Erythroblast (primary cell): ENCODE data around the gene ENOX1.

Source experiments
- GATA1 ChIP-seq: IDR thresholded peaks from 2 replicates; pipeline ENCODE4 v1.6.1; 2011; ENCODE audit warnings: low read depth, mild to moderate bottlenecking, control low read depth, low read length, moderate library complexity
- POLR2A ChIP-seq: IDR thresholded peaks from 2 replicates; pipeline ENCODE4 v1.6.1; 2011; ENCODE audit warnings: mild to moderate bottlenecking, low read length

- TF ChIP-seq POLR2A (no peak), GATA1 (no peak)
Observed at GRCh38 chr13:43251961-43252360, 534.8 kb downstream of the ENOX1 start.
